HG02885 (cell line): ENCODE measurements around the gene EFCC1.

Source experiments
- ATAC-seq: cut with Tn5 transposase; IDR thresholded peaks from one replicate; pipeline ENCODE4 v1.9.1; 2021; ENCODE audit warnings: mild to moderate bottlenecking; ENCODE audit not compliant: unreplicated experiment, poor library complexity

EFCC1 gene

DNA sequence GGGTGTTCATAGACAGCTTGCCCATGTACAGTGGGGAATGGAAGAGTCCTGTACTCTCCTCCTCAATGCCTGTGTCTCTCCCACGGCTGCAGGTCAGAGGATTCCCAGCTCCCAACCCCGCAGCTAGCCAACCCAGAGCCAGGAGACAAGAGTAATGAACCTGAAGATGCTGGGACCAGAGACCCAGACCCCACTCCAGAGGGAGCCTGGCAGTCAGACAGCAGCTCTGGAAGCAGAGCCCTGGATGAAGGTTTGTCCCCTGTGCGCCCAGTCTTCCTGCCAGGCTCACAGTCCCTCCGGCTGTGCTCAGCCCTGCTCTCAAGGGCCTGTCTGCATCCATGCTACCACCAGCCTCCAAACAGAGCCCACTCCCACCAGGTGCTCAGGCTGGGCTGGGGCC lies 29.5 kb downstream of the EFCC1 start:
- no peak for ATAC-seq

DNA sequence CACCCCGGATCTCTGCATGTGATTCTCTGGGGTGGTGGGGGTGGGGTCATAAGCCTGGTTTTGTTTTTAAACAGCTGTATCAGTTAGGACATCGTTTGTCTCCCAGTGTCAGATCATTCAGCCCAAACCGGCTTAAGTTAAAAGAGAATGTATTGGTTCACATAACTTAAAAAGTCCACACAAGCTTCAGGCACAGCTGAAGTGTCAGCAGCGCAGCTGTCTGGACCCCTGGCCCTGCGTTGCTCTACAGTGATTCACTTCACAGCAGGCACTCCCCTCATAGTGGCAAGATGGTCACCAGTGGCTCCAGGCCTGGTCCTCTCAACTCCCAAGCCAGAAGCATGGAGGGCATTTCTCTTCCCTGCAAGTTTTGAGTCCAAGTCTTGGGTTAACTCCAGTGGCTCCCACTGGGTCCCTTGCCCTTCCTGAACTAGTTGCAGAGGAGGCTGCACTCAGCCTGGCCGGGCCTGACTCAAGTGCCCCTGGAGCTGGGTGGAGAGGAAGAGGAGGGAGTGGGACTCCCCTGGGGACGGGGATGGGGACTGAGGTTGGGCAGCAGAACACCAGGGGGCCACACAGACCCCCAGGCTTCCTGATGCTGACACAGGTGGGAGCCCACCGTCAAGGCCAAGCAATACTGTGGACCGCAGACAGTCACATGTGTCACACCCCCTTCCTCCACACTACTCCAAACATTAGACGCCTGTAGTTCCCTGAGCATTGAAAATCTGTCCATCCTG lies 30.5 kb downstream of the EFCC1 start:
- no peak for ATAC-seq

DNA sequence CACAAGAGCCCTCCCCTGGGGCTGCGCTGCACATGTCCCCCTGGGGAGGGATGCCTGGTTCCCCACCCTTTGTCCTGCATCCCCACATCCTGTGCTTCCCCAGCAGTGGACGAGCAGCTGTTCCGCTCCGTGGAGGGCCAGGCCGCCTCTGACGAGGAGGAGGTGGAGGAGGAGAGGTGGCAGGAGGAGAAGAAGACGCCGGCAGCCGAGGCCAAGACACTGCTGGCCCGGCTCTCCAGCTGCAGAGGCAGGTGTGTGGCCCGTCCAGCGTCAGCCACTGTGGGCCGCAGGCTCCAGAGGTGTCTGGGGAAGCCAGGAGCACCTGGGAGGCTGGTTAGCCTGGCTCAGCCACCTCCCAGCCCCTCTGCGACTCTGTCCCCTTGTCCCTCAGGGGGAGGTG lies 31.6 kb downstream of the EFCC1 start:
- no peak for ATAC-seq

- no peak for ATAC-seq
These were observed 32.0 kb downstream of the EFCC1 start for GRCh38 chr3:129033151-129033550.

DNA sequence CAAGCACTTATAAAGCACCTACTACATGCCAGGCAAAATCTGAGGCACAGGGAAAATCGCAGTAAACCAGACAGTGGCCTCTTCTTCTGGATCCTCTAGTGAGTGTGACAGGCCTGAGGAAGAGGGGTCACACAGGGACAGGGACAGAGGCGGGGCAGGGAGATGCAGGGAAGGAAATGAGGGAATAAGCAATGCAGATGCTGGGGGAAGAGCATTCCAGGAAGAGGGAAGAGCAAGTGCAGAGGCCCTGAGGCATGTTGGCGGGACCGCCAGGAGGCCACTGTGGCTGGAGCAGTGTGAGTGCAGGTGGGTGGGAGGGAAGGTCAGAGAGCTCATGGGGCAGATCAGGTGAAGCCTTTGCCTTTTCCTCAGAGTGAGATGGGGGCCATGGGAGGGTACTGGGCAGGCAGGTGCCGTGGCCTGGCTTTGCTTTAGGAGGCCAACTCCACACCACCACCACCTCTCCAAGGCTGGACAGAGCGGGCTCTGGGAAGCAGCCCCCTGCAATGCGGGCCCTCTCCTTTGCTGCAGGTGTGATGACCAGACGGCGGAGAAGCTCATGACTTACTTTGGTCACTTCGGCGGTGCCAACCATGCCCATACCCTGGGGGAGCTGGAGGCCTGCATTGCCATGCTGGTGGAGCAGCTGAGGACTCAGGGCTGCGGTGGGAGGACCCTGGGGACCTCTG lies 32.7 kb downstream of the EFCC1 start:
- ATAC-seq: no peak

GRCh38 chr3:129034642-129035041 lies 33.5 kb downstream of the EFCC1 start:
- no peak for ATAC-seq

DNA sequence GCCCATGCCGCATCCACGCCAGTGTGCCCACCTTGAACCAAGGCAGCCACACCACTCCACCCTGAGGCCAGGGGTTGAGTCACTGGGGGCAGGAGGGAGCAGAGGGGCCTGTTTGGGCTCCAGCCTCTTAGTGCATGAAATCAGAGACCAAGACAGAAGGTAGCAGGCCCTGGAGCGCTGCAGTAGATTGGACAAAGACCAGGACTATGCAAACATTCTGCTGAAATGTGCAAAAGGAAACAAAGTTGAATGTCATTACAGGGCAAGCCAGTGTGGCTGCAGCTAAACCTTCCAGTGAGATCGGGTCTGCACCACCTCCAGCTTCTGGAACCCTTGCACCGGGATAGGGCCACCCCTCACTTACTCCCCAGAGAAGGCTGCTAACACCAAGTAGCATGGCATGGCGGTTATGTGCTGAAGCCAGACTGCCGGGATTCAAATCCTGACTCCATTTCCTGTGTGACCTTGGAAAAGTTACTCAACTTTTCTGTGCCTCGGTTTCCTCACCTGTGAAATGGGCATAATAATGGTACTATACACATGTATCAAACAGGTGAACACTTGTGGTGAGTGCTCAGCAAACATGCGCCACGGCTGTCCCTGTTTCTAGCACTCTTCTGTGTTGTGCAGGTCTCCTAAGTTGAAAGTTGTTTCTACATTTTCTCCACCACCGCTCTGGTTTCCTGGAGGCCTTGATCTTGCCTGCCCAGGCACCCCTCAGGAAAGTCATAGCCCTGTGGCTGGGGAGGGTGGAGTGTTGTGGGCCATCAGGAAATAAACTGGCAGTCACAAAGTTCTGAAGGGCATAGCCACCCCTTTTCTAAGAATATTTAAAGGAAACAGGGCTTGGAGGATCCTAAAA lies 34.5 kb downstream of the EFCC1 start:
- no peak for ATAC-seq

DNA sequence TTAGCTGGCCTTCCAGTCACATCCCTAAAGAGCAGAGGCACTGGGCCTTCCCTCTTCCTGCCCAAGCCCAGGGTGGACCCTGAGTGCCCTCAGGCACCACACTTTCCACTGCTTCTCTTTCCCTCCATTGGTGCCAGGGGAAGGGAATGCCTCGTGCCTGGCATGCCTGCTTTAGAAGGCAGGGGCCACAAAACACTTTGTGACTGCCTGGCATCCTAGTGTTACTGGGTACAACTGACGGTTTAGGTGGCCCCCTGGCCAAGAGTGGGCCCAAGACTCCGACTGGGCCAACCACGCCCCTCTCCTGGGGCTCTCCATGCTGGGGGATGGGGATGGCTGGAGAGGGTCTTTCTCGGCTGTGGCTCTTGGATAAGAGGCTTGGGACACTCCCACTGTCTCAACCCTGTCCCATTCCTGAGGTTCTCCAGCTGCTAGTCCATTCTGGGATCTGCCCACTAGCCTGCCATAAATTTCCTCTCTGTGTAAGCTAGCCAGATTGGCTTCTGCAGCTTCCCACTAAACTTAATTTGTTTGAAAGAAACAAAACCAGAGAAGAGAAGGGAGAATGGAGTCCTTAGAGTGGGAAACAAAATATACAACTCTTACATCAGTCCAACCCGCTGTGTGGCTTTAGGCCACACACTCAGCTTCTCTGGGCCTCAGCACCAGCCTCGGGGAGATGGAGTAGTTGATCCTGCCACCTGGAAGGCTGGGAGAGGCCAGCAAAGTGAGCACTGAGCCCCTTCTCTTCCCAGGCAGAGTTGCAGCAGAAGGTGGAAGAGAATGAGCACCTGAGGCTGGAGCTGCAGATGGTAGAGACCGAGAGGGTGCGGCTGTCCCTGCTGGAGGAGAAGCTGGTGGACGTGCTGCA lies 35.4 kb downstream of the EFCC1 start:
- no peak for ATAC-seq

DNA sequence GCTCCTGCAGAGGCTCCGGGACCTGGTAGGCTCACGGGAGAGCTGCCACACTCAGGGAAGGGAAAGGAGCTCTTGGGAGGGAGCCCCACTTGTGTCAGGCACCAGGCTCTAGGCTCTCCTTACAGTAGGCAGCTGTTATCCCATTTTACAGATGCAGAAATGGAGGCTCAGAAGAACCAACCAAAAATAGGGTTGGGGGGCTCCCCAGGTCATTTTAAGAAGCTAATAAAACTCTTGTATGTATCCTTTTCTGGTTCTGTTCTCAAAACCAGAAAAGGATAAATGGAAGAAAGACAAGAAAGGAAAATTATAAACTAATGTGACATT lies 36.0 kb downstream of the EFCC1 start:
- no peak for ATAC-seq

DNA sequence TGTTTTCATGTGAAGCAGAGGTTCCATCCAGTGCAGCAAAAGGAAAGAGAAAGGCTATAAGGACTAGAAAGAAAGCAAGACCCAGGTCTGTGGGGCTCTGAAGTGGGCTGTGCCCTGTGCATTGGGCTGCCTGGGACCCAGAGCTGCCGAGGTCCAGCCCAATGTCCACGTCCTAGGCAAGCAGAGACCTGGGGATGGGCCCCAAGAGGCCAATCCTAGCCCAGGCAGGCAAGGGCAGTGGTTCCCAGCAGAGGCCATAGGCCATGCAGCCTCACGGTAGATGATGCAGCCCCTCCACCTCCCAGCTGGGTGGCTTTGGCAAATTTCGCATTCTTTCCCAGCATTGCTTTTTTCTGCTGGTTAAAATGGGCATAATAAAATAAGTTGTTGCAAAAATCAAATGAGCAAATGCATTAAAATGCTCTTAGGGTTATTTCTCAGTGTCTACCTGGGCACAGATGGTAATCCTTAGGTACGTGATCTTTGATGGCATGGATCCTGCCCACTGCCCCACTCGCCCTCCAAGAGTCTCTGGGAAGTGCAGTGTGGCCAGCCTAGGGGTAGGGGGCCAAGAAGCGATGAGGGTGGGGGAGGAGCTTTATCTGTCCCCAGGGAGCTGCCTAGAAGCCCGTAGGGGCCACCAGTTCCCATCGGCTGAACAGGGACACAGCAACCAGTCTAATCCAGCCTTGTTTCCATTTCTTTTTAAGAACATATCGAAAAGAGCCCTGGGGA lies 37.2 kb downstream of the EFCC1 start:
- ATAC-seq: no peak

GRCh38 chr3:129039271-129040038 lies 38.4 kb downstream of the EFCC1 start:
- ATAC-seq: no peak

- no peak for ATAC-seq
These were observed 38.9 kb downstream of the EFCC1 start for GRCh38 chr3:129040039-129040336.

DNA sequence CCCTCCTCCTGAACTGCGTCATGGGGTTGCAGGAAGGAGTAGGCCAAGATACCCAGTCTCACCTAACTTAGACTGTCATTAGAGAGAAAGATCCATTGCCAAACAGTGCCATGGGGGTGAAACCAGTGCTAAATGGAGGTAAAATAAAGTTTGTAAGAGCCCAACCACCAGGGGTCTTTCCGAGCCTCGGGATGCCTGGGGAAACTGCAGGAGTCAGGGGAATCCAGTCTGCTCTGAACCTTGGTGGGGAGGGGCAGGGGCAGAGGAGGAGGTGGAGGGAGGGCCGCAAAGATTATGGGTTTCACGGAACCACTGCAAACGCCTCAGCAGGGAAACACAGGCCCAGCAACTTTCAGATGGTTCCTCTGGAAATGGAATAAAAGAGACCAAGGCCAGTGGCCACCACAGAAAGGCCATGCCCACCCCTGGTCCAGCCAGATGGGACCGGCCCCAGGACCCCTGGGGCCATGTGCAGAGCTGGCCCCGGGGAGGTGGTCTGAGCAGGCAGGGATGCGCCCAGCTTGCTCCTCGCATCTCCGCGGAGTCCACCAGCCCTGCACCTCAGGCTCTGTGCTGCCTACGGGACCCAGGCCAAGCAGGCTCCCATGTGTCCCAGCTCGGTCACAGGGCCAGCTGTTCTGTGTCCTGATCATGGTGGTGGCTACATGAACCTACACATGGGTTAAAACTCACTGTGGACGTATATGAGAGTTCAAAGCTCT lies 39.6 kb downstream of the EFCC1 start:
- no peak for ATAC-seq

GRCh38 chr3:129045675-129046036 lies 44.6 kb downstream of the EFCC1 start:
- no peak for ATAC-seq

DNA sequence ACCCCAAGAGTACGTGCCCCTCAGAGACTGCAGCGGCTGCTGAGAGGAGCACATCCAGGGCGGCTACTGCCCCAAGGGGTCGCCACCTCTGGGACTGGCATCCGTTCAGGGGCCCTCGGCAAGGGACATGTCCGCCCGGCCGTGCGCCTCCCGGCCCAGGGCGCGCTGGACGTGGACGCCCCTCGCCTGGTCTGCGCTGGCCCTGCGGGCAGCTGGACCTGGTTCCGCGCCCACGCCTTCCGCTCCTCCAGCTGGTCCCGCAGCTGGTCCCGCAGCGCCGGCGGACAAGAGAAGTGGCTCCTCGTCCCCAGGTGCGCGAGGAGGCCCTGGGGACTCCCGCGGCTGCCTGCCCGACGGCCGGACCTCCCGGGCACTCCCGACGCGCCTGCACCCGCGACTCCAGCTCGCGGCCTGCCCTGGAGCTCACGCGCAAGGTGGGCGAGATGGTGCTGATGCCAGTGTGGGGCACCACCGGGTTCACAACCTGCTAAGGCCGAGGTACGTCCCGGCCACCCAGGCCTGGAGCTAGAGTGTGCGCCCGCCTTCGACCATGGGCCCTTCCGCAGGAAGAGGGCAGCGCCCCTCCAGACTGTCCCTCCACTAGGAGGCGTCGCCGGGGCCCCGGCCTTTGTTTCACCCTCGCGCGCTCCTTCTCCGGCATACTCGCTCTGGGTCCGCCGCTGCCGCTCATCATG lies 45.1 kb downstream of the EFCC1 start:
- ATAC-seq: no peak

DNA sequence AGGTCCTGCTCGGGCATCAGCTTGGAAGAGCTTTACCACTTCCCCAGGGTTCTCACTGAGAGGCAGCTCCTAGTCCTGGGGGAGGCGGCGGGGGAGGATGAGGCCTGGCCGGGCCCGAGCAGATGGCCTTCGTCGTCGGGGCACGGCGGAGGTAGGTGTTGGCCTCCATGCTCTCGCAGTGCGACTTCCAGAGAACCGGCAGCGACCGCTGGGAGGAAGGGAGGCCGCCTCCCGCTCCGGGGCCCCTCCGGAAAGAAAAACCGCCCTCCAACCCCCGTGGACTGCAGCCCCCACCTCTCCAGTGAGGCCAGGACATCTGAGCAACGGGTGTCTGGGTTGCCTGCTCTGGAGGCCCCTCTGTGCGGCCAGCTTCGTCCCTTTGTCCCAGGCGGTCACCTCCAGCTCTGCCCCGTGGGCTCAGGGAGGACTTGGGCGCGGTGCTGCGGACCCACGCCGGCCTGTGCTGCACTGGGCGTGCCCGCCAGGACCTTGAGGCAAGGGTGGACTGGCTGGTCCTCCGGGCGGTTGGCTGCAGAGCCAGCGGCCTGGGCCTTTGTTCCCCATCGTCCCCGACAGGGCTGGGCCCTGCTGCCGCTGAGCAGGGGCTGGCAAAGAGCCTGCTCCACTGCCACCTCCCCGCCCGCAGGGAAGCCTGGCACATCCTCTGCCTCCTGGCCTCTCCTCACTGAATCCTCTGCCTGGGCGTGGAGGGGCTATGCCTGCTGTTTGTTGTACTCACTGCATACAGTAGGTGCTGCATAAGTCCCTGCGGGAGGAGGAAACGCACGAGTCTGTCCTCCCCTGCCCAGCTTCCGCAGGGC lies 45.8 kb downstream of the EFCC1 start:
- no peak for ATAC-seq

DNA sequence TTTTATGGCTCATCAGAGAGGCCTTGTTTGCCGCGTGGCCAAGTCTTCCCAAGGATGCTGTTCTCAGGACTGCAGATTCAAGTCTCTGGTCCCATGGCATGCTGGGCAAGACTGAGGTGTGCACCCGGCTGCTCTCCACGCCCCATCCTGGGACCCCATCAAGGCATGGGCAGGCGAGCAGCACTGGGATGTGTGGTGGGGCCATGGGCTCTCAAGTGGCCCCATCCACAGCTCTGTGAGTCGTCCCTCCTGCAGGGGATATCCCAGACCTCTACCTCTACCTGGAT lies 46.4 kb downstream of the EFCC1 start:
- no peak for ATAC-seq
